Loucy (cell line): Measurements from ENCODE around the gene ABCC11.

ENCODE experiments used
- H2AFZ ChIP-seq: fragments of 200-600 bp; sonication (generic); 2 replicates; pipeline ENCODE4 v1.6.0; 2016; ENCODE audit warnings: antibody characterized with exemption, mild to moderate bottlenecking, low read length, moderate library complexity
- H3F3A ChIP-seq: fragments of 200-600 bp; 2 replicates; pipeline ENCODE4 v1.6.0; 2016; ENCODE audit warnings: antibody characterized with exemption, low read depth, mild to moderate bottlenecking
- H3K27me3 ChIP-seq: fragments of 200-600 bp; sonication (generic); 2 replicates; pipeline ENCODE4 v1.6.1; 2014; ENCODE audit warnings: low read length, mild to moderate bottlenecking; ENCODE audit not compliant: insufficient read depth, poor library complexity, severe bottlenecking
- H3K36me3 ChIP-seq: fragments of 200-600 bp; sonication (generic); 2 replicates; pipeline ENCODE4 v1.6.1; 2016; ENCODE audit warnings: low read length; ENCODE audit not compliant: insufficient read depth
- H3K4me1 ChIP-seq: fragments of 200-600 bp; sonication (generic); 2 replicates; pipeline ENCODE4 v1.5.1; 2014; ENCODE audit warnings: low read length, mild to moderate bottlenecking; ENCODE audit not compliant: insufficient read depth, poor library complexity, severe bottlenecking
- H3K4me2 ChIP-seq: fragments of 200-600 bp; sonication (generic); 2 replicates; pipeline ENCODE4 v1.6.0; 2014; ENCODE audit warnings: antibody characterized with exemption, low read length, low read depth, mild to moderate bottlenecking; ENCODE audit not compliant: poor library complexity, severe bottlenecking
- H3K4me3 ChIP-seq: fragments of 200-600 bp; sonication (generic); 2 replicates; pipeline ENCODE4 v1.5.1; 2014; ENCODE audit warnings: low read length, mild to moderate bottlenecking, mixed read lengths; ENCODE audit not compliant: poor library complexity, severe bottlenecking
- H3K79me2 ChIP-seq: fragments of 200-600 bp; sonication (generic); 2 replicates; pipeline ENCODE4 v1.6.1; 2014; ENCODE audit warnings: low read length; ENCODE audit not compliant: insufficient read depth
- H3K9ac ChIP-seq: fragments of 200-600 bp; sonication (generic); 2 replicates; pipeline ENCODE4 v1.6.0; 2014; ENCODE audit warnings: mild to moderate bottlenecking, low read depth, low read length, moderate library complexity; ENCODE audit not compliant: poor library complexity, severe bottlenecking
- H3K9me2 ChIP-seq: fragments of 200-600 bp; sonication (generic); replicated peaks from 2 replicates; pipeline ENCODE4 v1.6.1; 2016; ENCODE audit warnings: low read depth, low read length, mixed read lengths
- H3K9me3 ChIP-seq: fragments of 200-600 bp; sonication (generic); 2 replicates; pipeline ENCODE4 v1.6.1; 2014; ENCODE audit warnings: mild to moderate bottlenecking, antibody characterized with exemption, low read length, low read depth; ENCODE audit not compliant: insufficient read depth
- H4K20me1 ChIP-seq: fragments of 200-600 bp; sonication (generic); 2 replicates; pipeline ENCODE4 v1.6.0; 2014; ENCODE audit warnings: antibody characterized with exemption, low read length, mild to moderate bottlenecking; ENCODE audit not compliant: insufficient read depth, poor library complexity, severe bottlenecking
- CTCF ChIP-seq: fragments of 200-600 bp; sonication (generic); conservative IDR thresholded peaks from 2 replicates; pipeline ENCODE4 v1.5.1; 2014; ENCODE audit warnings: mild to moderate bottlenecking, antibody characterized with exemption, low read length
- EZH2phosphoT487 ChIP-seq: fragments of 200-600 bp; IDR thresholded peaks from 2 replicates; pipeline ENCODE4 v1.6.1; 2018; ENCODE audit warnings: antibody characterized with exemption, mild to moderate bottlenecking, moderate library complexity, borderline replicate concordance

Gene ABCC11

GRCh38 chr16:48121276-48121675 is 126.1 kb downstream of the ABCC11 start:
- H3K9me2 ChIP-seq = no peaks in the 10 kb centered on the region
- no peaks in the 10 kb centered on the region for H3K27me3 ChIP-seq
- no peaks in the 10 kb centered on the region for H3K36me3 ChIP-seq
- H3K9ac ChIP-seq = no peak overlapping the region
- no peaks in the 10 kb centered on the region for H3K79me2 ChIP-seq
- H2AFZ ChIP-seq = no peak overlapping the region
- TF ChIP-seq CTCF = no peak
- no peak for TF ChIP-seq EZH2phosphoT487
- H4K20me1 ChIP-seq = no peaks in the 10 kb centered on the region
- H3K4me3 ChIP-seq = no peak overlapping the region
- no peaks in the 10 kb centered on the region for H3K9me3 ChIP-seq
- H3K4me2 ChIP-seq = no peak overlapping the region
- no peaks in the 10 kb centered on the region for H3K4me1 ChIP-seq
- no peaks in the 10 kb centered on the region for H3F3A ChIP-seq

- H3K4me2 ChIP-seq = no peak overlapping the region
- no peaks in the 10 kb centered on the region for H3K36me3 ChIP-seq
- no peaks in the 10 kb centered on the region for H3K9me3 ChIP-seq
- no peaks in the 10 kb centered on the region for H3K9me2 ChIP-seq
- H4K20me1 ChIP-seq = no peaks in the 10 kb centered on the region
- TF ChIP-seq EZH2phosphoT487 = no peak
- H3K4me1 ChIP-seq = no peaks in the 10 kb centered on the region
- H3K4me3 ChIP-seq = no peak overlapping the region
- H2AFZ ChIP-seq = no peak overlapping the region
- H3F3A ChIP-seq = no peaks in the 10 kb centered on the region
- H3K27me3 ChIP-seq = no peaks in the 10 kb centered on the region
- no peaks in the 10 kb centered on the region for H3K79me2 ChIP-seq
- no peak overlapping the region for H3K9ac ChIP-seq
Measured at GRCh38 chr16:48118841-48119240, 128.5 kb downstream of the ABCC11 start.

GRCh38 chr16:48117217-48118105 is 129.9 kb downstream of the ABCC11 start:
- Histone ChIP-seq H3K4me2 (no peak overlapping the region), H3K9me2 (no peaks in the 10 kb centered on the region), H3K9me3 (no peaks in the 10 kb centered on the region), H3K27me3 (no peaks in the 10 kb centered on the region), H3K4me1 (no peaks in the 10 kb centered on the region), H3K79me2 (no peaks in the 10 kb centered on the region), H3F3A (no peaks in the 10 kb centered on the region), H4K20me1 (no peaks in the 10 kb centered on the region), H2AFZ (peak overlapping the region; percentile 82), H3K36me3 (no peaks in the 10 kb centered on the region), H3K4me3 (no peak overlapping the region), H3K9ac (no peak overlapping the region)
- TF ChIP-seq EZH2phosphoT487 (no peak), CTCF (peak; percentile 100)
